Activated T-helper 9 cell treated with anti-CD3 and anti-CD28 coated beads, Interleukin-2, amount 50 U/mL, for 16 hours (primary cell): ENCODE data around the gene YIF1A.
A peak's percentile ranks its signal among the peaks of the same experiment; 100 is the strongest.
"Not testable (repeated sequence)": the region's sequence is repeated elsewhere in the genome, so short reads cannot be mapped to it uniquely, and the experiment has no call there.

ENCODE experiments used
- DNase-seq: peaks from one replicate; pipeline ENCODE4 v3.0.0-alpha.2; 2020; ENCODE audit warnings: low read depth

The YIF1A gene

GRCh38 chr11:66268952-66269905, 19.7 kb downstream of the YIF1A start:
- DNase-seq: no peak

GRCh38 chr11:66268244-66268951, 20.5 kb downstream of the YIF1A start, which contains the start of gene RAB1B:
TSS of gene RAB1B (plus strand) at chr11:66268639. CDS start at chr11:66268680, 41 bp downstream.
- peak; percentile 100 for DNase-seq

GRCh38 chr11:66267379-66268243, 21.3 kb downstream of the YIF1A start:
- DNase-seq: peak; percentile 80

- no peak for DNase-seq
These were observed 21.9 kb downstream of the YIF1A start for GRCh38 chr11:66267039-66267378.

- DNase-seq: no peak
These were observed 22.4 kb downstream of the YIF1A start for GRCh38 chr11:66266378-66267038.

GRCh38 chr11:66265531-66266377, 23.2 kb downstream of the YIF1A start:
- DNase-seq: no peak

GRCh38 chr11:66264914-66265313, 24.0 kb downstream of the YIF1A start:
- no peak for DNase-seq

- no peak for DNase-seq
These were observed 24.6 kb downstream of the YIF1A start for GRCh38 chr11:66264383-66264782.

GRCh38 chr11:66263785-66264184, 25.2 kb downstream of the YIF1A start:
- DNase-seq: no peak

GRCh38 chr11:66263231-66263630, 25.7 kb downstream of the YIF1A start:
- DNase-seq: no peak

GRCh38 chr11:66262696-66263095, 26.2 kb downstream of the YIF1A start:
- no peak for DNase-seq

- no peak for DNase-seq
These were observed 26.8 kb downstream of the YIF1A start for GRCh38 chr11:66262191-66262590.

- DNase-seq: no peak
These were observed 27.4 kb downstream of the YIF1A start for GRCh38 chr11:66261578-66261977.

- no peak for DNase-seq
These were observed 29.0 kb downstream of the YIF1A start for GRCh38 chr11:66259956-66260355.

- DNase-seq: no peak
These were observed 29.7 kb downstream of the YIF1A start for GRCh38 chr11:66259225-66259624.

- no peak for DNase-seq
These were observed 30.5 kb downstream of the YIF1A start for GRCh38 chr11:66258473-66258893.

GRCh38 chr11:66253081-66253480, 35.9 kb downstream of the YIF1A start:
- DNase-seq: not testable (repeated sequence)

- DNase-seq: no peak
These were observed 37.1 kb downstream of the YIF1A start for GRCh38 chr11:66251809-66252208.

GRCh38 chr11:66248903-66249302, 40.0 kb downstream of the YIF1A start:
- DNase-seq: no peak

GRCh38 chr11:66247801-66248200, 41.1 kb downstream of the YIF1A start:
- no peak for DNase-seq

- no peak for DNase-seq
These were observed 41.6 kb downstream of the YIF1A start for GRCh38 chr11:66247295-66247694.
